ENCODE results near the gene ASCC3.

The ASCC3 gene

GRCh38 chr6:100599088-100599770, 281.9 kb downstream of the ASCC3 start:
- DNase-seq (ENCODE audit: low read depth in 3 of 3), result no peak

GRCh38 chr6:100595456-100595855, 285.7 kb downstream of the ASCC3 start:
- DNase-seq (ENCODE audit: low read depth in 3 of 3), result no peak

GRCh38 chr6:100593522-100593921, 287.6 kb downstream of the ASCC3 start:
- no peak for DNase-seq (ENCODE audit: low read depth in 3 of 3)

DNA sequence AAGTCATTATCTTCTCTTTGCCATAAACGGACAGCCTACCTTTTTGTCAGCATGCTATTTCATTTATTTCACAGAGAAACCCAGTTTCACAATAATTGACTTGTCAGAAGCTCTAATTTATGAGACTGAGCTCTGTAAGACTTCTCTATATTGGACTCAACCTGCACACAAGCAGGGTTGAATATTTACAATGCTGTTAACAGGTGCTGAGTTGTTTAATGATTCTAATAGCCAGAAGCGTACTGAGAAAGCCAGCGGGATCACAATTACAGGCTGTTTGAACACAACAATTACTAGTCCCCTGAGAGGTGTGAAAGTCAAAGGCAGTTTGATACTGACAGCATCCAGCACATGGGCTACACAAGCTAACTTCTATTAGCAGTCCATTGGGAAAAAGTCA, 288.2 kb downstream of the ASCC3 start:
- DNase-seq (ENCODE audit: low read depth in 3 of 3), result no peak

DNA sequence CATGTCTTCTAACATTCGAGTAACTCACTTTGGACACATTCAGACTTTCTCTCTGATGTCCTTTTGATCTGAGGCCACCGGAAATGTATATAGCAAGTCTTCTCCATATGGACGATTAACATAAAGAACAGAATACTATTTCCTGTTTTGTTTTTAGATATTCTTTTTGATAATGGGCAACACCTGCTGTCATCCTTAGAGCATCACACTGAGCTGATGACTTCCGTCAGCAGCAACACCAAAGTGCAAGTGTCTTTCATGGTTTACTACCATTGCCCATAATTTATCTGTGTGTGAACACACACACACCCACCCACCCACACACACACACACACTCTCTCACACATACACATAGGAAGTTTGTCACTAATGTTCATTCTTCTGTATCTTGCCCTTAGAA, 303.7 kb downstream of the ASCC3 start:
- DNase-seq (ENCODE audit: low read depth in 3 of 3), result no peak

- DNase-seq (ENCODE audit: low read depth in 3 of 3), result no peak
Observed at GRCh38 chr6:100575921-100576320, 305.2 kb downstream of the ASCC3 start.

GRCh38 chr6:100574836-100575235, 306.3 kb downstream of the ASCC3 start:
- DNase-seq (ENCODE audit: low read depth in 3 of 3), result no peak

- DNase-seq (ENCODE audit: low read depth in 3 of 3), result no peak
Observed at GRCh38 chr6:100573166-100573565, 308.0 kb downstream of the ASCC3 start.

DNA sequence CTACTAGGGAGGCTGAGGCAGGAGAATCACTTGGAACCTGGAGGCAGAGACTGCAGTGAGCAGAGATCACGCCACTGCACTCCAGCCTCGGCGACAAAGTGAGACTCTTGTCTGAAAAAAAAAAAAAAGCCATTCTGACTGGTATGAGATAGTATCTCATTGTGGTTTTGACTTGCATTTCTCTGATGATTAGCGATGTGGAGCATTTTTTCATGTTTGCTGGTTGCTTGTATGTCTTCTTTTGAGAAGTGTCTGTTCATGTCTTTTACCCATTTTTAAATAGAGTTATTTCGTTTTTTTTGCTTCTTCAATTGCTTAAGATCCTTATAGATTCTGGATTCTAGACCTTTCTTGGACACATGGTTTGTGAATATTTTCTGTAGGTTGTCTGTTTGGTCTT, 312.9 kb downstream of the ASCC3 start:
- no peak for DNase-seq (ENCODE audit: low read depth in 3 of 3)

- DNase-seq (ENCODE audit: low read depth in 3 of 3), result no peak
Observed at GRCh38 chr6:100566563-100566962, 314.6 kb downstream of the ASCC3 start.

- DNase-seq (ENCODE audit: low read depth in 3 of 3), result no peak
Observed at GRCh38 chr6:100565439-100566104, 315.6 kb downstream of the ASCC3 start.

- no peak for DNase-seq (ENCODE audit: low read depth in 3 of 3)
Observed at GRCh38 chr6:100559859-100560258, 321.3 kb downstream of the ASCC3 start.

- no peak for DNase-seq (ENCODE audit: low read depth in 3 of 3)
Observed at GRCh38 chr6:100554228-100554627, 326.9 kb downstream of the ASCC3 start.

GRCh38 chr6:100553243-100553642, 327.9 kb downstream of the ASCC3 start:
- no peak for DNase-seq (ENCODE audit: low read depth in 3 of 3)

DNA sequence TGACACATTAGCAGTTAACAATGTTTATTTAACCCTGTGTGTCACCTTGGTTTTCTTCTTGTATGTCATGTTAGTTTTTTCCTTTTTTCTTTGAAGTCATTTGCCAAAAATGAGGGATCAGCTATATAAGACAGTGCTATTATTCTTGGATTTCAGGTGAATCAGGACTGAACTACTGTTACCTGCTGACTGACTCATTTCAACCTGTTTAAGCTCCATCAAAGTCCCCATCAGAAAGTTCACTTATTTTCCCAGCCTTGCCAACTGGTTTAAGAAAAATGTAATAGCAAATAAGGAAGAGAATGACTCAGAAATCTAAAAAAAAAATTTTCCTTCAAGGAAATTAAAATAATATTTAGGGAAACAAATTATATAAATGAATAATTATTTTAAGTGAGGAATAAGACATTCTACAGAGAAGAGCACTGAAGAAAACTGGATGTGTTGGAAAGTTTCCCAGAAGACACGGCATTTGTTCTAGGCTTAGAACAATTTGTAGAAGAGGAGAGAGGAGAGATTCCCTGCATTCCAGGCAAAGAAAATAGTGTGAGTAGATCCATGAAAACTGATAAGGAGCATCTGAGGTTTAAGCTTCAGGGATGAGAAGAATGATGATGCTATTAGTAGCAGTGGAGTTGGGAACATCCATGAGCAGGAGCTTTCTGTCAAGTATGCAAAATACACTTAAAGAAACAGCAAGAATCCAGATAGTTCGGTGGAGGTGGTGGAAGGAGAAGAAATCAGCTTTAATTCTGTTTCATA, 331.5 kb downstream of the ASCC3 start:
- no peak for DNase-seq (ENCODE audit: low read depth in 3 of 3)

- DNase-seq (ENCODE audit: low read depth in 3 of 3), result no peak
Observed at GRCh38 chr6:100538086-100538485, 343.0 kb downstream of the ASCC3 start.

DNA sequence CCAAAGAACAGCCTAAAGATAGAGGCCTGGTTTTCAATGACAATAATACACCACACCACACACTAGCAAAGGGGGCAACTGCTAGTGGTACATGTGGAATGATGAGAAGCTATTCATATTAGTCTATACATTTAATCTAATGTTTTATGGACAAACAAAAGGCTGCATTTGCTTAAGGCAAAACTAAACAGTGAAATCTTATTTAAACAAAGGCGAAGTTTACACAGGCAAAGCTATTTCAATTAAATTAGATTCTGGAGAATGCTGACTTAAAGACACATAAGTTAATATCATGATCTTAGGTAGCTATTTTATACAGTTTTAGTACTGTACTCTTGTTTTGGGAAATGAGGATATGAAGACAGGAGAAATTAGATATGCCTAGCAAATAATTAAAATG, 362.5 kb downstream of the ASCC3 start:
- no peak for DNase-seq (ENCODE audit: low read depth in 3 of 3)

- no peak for DNase-seq (ENCODE audit: low read depth in 3 of 3)
Observed at GRCh38 chr6:100517633-100518032, 363.5 kb downstream of the ASCC3 start.

DNA sequence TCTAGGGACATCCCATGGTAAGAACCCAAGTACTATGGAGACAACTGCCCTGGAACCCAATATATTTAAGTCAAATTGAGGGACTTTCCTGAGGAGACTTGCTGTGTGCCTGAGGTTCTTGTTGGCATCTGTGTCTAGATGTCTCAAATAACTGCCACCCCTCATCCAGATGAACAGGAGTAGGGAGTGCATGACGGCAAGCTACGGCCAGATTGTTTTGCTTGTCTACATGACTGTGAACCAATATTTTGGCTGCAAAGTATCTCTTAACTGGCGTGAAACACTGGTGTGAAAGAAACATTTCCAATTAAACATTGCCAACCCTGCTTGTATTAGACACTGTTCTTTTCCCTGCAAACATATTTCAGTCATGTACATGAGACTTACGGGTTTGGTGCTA, 364.0 kb downstream of the ASCC3 start:
- DNase-seq (ENCODE audit: low read depth in 3 of 3), result no peak

DNA sequence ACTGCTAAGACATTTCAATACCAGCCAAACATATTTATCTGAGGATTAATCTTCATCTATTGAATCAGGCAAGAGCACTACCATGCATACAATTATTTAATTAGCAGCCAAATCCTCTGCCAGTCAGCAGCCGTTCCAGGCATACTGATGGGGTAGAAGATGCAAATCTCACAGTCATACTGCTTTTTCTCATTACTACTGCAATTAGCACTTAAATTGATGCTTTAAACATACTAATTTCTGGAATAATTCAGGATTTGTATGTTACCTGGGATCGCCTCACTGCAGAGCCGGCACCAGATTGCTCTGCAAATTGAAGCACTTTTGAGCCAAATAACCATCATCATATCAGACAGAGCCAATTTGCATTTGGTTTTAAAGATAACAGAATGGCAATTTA, 366.5 kb downstream of the ASCC3 start:
- DNase-seq (ENCODE audit: low read depth in 3 of 3), result no peak

- DNase-seq (ENCODE audit: low read depth in 3 of 3), result no peak
Observed at GRCh38 chr6:100512203-100512862, 368.8 kb downstream of the ASCC3 start.

DNA sequence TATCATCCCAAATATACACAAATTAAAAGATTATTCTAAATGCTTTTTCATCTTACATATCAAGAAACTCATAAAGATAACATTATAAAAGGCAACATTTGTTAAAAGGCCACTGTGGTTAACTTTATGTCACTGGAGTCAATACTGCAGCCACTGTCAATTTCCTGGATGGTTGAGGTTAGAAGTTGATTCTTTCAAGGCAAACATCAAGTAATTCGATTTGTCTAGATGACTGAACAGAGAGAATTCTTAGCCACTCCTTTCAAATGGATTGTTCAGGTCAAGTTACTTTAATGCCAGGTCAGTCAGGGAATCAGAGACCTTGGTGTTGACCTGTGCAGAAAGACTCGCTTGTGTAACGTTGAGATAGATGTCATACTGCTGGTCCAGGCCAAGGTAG, 372.0 kb downstream of the ASCC3 start:
- no peak for DNase-seq (ENCODE audit: low read depth in 3 of 3)
